Keratinocyte (primary cell): ENCODE measurements around the gene RALGPS1. TPM values are rescaled to one million over a fixed set of nuclear protein-coding genes. Genes with fewer than 3 reads are reported as not detected.

Experiments
- DNase-seq: peaks from one replicate; pipeline ENCODE4 v3.0.0-alpha.2; 2011; ENCODE audit warnings: low read depth, missing footprints, low spot score
- FAIRE-seq: peaks from 2 replicates; lab custom pipeline; 2011; peaks lifted over from hg19 to GRCh38; lab: Jason Lieb, UNC
- H2AFZ ChIP-seq: 2 replicates; pipeline ENCODE4 v1.6.0; 2012; ENCODE audit warnings: low read length, control low read depth, inconsistent platforms; ENCODE audit not compliant: control insufficient read depth
- H3K27ac ChIP-seq: 2 replicates; pipeline ENCODE4 v1.5.1; 2011; ENCODE audit warnings: low read length; ENCODE audit not compliant: control insufficient read depth, insufficient read depth
- H3K27me3 ChIP-seq: 3 replicates; pipeline ENCODE4 v1.6.0; 2011; ENCODE audit warnings: low read length; ENCODE audit not compliant: control insufficient read depth, insufficient read depth; ENCODE audit errors: extremely low read depth
- H3K36me3 ChIP-seq, 2 experiments: 2 replicates in 1 of 2; 3 replicates in 1 of 2; pipeline ENCODE4 v1.5.1; 2011; ENCODE audit warnings: low read length in 2 of 2, mild to moderate bottlenecking in 1 of 2; ENCODE audit not compliant: control insufficient read depth in 2 of 2, insufficient read depth in 2 of 2; ENCODE audit errors: extremely low read depth in 1 of 2
- H3K4me1 ChIP-seq: 3 replicates; pipeline ENCODE4 v1.5.1; 2011; ENCODE audit warnings: low read length; ENCODE audit not compliant: control insufficient read depth, insufficient read depth; ENCODE audit errors: extremely low read depth
- H3K4me2 ChIP-seq: 3 replicates; pipeline ENCODE4 v1.6.0; 2011; ENCODE audit warnings: low read depth, low read length; ENCODE audit not compliant: control insufficient read depth, insufficient read depth; ENCODE audit errors: extremely low read depth
- H3K4me3 ChIP-seq, 3 experiments: fragments of 200-600 bp in 1 of 3; sonication (generic) in 1 of 3; 2 replicates in 2 of 3; 3 replicates in 1 of 3; pipeline ENCODE4 v1.5.1; 2011 to 2016; ENCODE audit warnings: low read length in 3 of 3, mild to moderate bottlenecking in 3 of 3, control low read depth in 2 of 3, inconsistent platforms in 1 of 3, low read depth in 1 of 3, mixed read lengths in 1 of 3, mixed run types in 1 of 3, moderate library complexity in 1 of 3; ENCODE audit not compliant: control insufficient read depth in 2 of 3, insufficient read depth in 2 of 3; ENCODE audit errors: extremely low read depth in 1 of 3
- H3K79me2 ChIP-seq: 2 replicates; pipeline ENCODE4 v1.6.0; 2012; ENCODE audit warnings: low read length; ENCODE audit not compliant: control insufficient read depth, insufficient read depth
- H3K9ac ChIP-seq: 3 replicates; pipeline ENCODE4 v1.6.0; 2011; ENCODE audit warnings: low read length; ENCODE audit not compliant: control insufficient read depth, insufficient read depth; ENCODE audit errors: extremely low read depth
- H3K9me1 ChIP-seq: 3 replicates; pipeline ENCODE4 v1.6.0; 2011; ENCODE audit warnings: low read length; ENCODE audit not compliant: control insufficient read depth, insufficient read depth; ENCODE audit errors: extremely low read depth
- H3K9me3 ChIP-seq: 2 replicates; pipeline ENCODE4 v1.5.1; 2012; ENCODE audit warnings: low read depth, low read length; ENCODE audit not compliant: control insufficient read depth
- H4K20me1 ChIP-seq: 3 replicates; pipeline ENCODE4 v1.6.0; 2011; ENCODE audit warnings: low read length; ENCODE audit not compliant: control insufficient read depth, insufficient read depth; ENCODE audit errors: extremely low read depth
- CTCF ChIP-seq, 3 experiments: IDR thresholded peaks in 1 of 3; conservative IDR thresholded peaks in 1 of 3; optimal IDR thresholded peaks in 1 of 3; 2 replicates in 2 of 3; 3 replicates in 1 of 3; pipeline versions ENCODE3 to v1.5.1; 2011; ENCODE audit warnings: low read length in 3 of 3, mild to moderate bottlenecking in 3 of 3, moderate library complexity in 2 of 3, control low read depth in 1 of 3, inconsistent platforms in 1 of 3; ENCODE audit not compliant: insufficient read depth in 2 of 3; ENCODE audit errors: extremely low read depth in 1 of 3
- EZH2 ChIP-seq: IDR thresholded peaks from one replicate; pipeline ENCODE4 v1.6.1; 2012; ENCODE audit warnings: inconsistent platforms, mild to moderate bottlenecking, low read length, moderate library complexity
- dilution Hi-C: fragments of 300-500 bp; cut with MboI; formaldehyde crosslinking; loops from one replicate; pipeline ENCODE4 v1.7.0; 2020; ENCODE audit warnings: low sequenced_read_pairs; ENCODE audit not compliant: extremely low pct_ligation_motif_present
- polyA plus RNA-seq, 5 experiments: library from polyadenylated mRNA; depleted of rRNA in 3 of 5; stranded (reverse) in 3 of 5; stranded (forward) in 1 of 5; unstranded in 1 of 5; fragments of >200 nt; gene quantifications; 1 replicate in 1 of 5; 2 replicates in 3 of 5; 3 replicates in 1 of 5; pipeline versions ENCODE4 v1.2.1 to v1.2.3, GENCODE V29; 2011 to 2012; ENCODE audit warnings: missing spikeins in 2 of 5, low read depth in 1 of 5, low replicate concordance in 1 of 5

Gene RALGPS1
- polyA plus RNA-seq, 1 donor (not counting 4 experiments of a cell fraction or from before 2014, with no cell fraction given) = 0.56 TPM

- FAIRE-seq = no peak
- no peak for TF ChIP-seq CTCF (optimal IDR thresholded peaks at IDR 0.05 in 1 of 3, IDR thresholded peaks at IDR 0.05 in 1 of 3, conservative IDR thresholded peaks at IDR 0.05 in 1 of 3; ENCODE audit: extremely low read depth in 1 of 3, insufficient read depth in 2 of 3, low read length in 3 of 3)
- TF ChIP-seq EZH2 = no peak
- no peaks in the 10 kb centered on the region for H4K20me1 ChIP-seq
- H3K9ac ChIP-seq = no peak overlapping the region
- no peaks in the 10 kb centered on the region for H3K9me3 ChIP-seq
- H2AFZ ChIP-seq = no peak overlapping the region
- peaks cover 15% of the 10 kb centered on the region for H3K4me1 ChIP-seq
- H3K36me3 ChIP-seq = no peaks in the 10 kb centered on the region
- no peak overlapping the region for H3K27ac ChIP-seq
- no peak overlapping the region for H3K4me3 ChIP-seq
- no peak for DNase-seq
- H3K9me1 ChIP-seq = no peaks in the 10 kb centered on the region
- H3K27me3 ChIP-seq = no peaks in the 10 kb centered on the region
- no peaks in the 10 kb centered on the region for H3K79me2 ChIP-seq
- H3K4me2 ChIP-seq = no peak overlapping the region
- dilution Hi-C loops = no loop called here
Observed at GRCh38 chr9:127185931-127186781, 271.6 kb downstream of the RALGPS1 start.

GRCh38 chr9:127186806-127187205 is 272.2 kb downstream of the RALGPS1 start:
- Histone ChIP-seq H3K9me3 (no peaks in the 10 kb centered on the region), H3K4me1 (peaks cover 15% of the 10 kb centered on the region), H3K36me3 (no peaks in the 10 kb centered on the region), H4K20me1 (no peaks in the 10 kb centered on the region), H2AFZ (no peak overlapping the region), H3K27ac (no peak overlapping the region), H3K9ac (no peak overlapping the region), H3K4me3 (no peak overlapping the region), H3K79me2 (no peaks in the 10 kb centered on the region), H3K9me1 (no peaks in the 10 kb centered on the region), H3K4me2 (no peak overlapping the region), H3K27me3 (peaks cover under 1% of the 10 kb centered on the region)
- DNase-seq (no peak), FAIRE-seq (no peak)
- TF ChIP-seq CTCF (optimal IDR thresholded peaks at IDR 0.05 in 1 of 3, IDR thresholded peaks at IDR 0.05 in 1 of 3, conservative IDR thresholded peaks at IDR 0.05 in 1 of 3; ENCODE audit: extremely low read depth in 1 of 3, insufficient read depth in 2 of 3, low read length in 3 of 3) (no peak), EZH2 (no peak)
- dilution Hi-C loops = no loop called here
